Central memory CD4-positive, alpha-beta T cell (primary cell): ENCODE measurements around the gene R3HDM1.
"Not testable (repeated sequence)": the region's sequence is repeated elsewhere in the genome, so short reads cannot be mapped to it uniquely, and the experiment has no call there.

Experiments used
- DNase-seq: peaks from one replicate; pipeline ENCODE4 v3.0.0; 2022

Gene R3HDM1

DNA sequence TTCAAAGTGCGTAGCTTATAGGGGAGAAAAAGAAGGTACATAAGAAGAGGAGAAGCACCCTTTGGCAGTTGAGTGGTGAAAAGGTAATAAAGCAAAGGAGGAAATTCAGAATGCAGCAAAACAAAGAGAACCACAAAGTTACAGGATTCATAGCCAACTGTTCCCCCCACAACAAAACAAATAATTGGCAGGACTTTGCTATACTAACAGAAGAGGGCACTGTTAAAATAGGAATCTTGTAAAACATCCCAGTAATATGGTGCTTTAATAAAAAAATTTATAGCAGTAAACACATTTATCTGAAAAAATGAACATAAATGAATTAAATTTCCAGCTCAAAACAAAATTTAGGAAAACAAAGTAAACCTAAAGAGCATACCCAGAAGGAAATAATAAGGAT lies 42.3 kb downstream of the R3HDM1 start:
- no peak for DNase-seq

DNA sequence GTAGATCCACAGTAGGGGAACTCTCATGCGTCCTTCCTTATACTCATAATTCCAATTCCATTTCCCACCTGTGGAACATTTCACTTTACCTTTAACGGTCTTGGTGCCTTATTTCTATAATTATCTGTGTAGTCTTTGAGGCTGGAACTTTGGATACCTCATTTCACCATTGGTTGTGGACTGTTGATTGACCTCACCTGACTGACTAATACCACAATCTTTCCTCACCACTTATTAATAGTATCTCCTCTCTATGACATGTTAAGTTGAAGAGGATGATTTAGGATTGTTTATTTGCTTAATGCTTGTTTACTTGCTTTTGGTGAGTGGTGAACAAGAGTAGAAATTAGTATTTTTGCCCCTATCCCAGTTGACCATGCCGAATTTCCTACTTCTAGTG lies 50.0 kb downstream of the R3HDM1 start:
- no peak for DNase-seq

DNA sequence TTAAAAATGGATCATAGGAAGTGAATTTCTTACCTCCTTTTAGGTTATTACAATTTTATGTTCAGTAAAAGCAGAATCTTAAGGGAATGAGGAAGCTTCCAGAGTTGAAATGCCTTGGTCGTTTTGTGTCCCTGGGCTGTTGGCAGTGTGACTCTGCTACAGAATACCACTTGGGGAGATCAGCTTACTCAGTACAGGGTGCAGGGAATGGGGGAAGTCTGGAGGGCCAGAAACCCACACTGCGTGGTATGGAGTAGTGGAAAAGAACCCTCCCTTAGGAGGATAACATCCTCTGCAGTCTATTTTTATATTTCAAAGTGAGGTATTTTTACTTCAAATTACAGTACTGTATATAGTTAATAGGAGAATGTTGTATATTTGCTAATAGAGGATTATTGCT lies 51.1 kb downstream of the R3HDM1 start:
- DNase-seq, result no peak

DNA sequence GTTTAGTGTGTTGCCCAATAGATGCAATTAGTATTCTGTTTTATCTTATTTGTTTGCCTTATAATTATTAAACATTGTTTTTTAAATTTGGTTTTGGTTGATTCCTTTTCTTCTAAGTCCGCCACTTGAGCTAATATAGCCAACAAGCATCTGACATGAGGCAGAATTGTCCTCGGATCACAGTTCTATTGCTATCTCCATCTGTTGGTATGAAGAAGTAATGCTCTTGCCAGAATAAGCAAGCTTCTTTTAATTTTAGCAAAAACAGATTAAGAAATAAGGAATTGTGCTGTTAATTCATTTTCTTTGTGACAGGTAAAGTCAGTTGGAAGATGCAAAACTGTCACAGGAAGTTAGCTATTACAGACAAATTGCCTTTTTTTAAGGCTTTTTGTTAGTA lies 54.3 kb downstream of the R3HDM1 start:
- DNase-seq, result no peak

DNA sequence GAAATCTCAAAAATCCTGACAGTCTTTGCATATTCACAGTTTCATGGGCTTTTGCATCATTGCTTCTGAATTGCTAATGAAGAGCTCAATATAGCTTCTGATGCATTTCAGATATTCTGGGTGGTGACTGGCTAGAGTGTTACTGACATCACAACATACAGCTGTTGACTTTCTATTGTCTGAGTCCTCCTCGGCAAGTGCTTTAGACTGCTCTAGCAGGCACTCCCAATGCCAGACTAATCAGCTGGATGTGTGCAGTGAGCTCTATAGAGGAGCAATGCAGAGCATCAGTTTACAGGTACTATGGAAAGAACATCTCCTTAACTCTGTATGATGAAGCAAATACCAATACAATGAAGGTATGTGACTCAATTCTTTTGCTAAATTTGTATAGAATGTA lies 54.9 kb downstream of the R3HDM1 start:
- no peak for DNase-seq

DNA sequence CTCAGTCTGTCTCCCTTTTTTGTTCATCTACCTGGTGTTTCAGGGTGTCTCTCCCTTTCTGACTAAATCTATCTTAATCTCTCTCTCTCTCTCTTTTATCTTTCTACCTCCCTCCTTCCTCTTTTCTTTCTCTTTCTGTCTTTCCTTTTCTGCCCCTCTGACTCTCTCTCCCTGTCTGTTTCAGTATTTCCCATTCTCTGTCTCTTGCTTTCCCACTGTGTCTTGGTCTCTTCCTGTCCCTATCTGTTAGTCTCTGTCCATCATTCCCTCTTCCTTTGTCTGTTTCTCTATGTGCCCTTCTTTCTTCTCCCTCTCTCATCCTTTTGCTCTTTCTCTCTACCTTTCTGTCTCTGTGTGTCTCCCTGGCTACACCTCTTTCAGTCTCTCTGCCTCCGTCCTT lies 56.7 kb downstream of the R3HDM1 start:
- DNase-seq, result no peak

DNA sequence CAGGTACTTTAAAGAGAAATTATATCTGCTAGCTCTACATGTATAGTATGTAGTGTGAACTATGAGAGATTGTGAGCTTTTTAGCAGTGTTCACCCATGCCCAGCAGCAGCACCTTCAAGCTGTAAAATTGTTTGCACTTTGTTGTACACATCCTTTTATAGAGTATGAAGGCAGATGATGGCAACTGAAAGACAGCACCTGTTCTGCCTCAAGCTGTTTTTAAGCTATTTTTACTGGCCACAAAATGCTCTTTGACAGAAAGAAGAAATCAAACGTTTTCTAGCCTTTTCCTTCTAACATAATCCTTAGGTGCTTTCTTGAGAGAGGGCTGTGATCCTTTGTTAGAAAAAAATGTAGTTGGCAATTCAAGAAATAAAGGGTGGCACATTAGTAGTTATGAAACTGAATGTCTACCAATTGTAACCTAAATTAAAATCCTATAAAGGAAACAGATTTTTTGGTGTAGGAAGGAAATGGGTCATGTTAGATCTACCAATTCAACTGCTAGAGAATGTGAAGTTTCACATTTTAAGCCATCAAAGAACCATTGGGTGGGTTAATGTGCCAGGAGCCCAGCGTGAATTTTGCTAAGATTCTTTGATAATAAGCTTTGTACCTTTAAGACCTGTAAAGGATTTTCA lies 59.5 kb downstream of the R3HDM1 start:
- no peak for DNase-seq

DNA sequence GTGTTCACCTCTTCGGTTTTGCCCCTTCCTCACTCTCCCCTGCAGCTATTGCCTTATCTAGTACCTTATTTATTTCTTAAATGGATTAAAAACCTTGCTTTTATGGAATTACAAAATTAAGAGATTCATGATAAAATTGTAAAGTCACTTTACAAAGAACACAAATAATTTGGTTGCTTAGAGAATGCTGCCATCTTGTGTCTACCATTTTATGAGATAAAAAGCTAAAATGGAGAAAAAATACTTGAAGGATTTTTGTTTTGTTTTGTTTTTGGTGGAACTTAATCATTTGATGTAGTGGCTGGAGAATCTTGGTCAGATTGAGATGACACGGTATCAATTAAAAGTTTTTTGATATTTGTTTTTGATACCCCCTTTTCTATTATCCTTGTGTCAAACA lies 69.6 kb downstream of the R3HDM1 start:
- DNase-seq, result no peak

DNA sequence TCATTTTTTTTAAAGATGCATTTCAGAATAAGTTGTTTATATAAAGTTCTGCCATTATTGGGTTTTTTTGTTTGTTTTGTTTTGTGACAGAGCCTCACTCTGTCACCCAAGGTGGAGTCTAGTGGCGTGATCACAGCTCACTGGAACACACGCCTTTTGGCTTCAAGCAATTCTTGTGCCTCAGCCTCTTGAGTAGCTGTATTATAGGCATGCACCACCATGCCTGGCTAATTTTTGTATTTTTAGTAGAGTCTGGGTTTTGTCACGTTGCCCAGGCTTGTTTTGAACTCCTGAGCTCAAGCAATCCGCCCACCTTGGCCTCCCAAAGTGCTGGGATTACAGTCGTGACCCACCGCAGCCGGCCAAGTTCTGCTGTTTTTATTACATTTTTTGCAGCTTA lies 72.3 kb downstream of the R3HDM1 start:
- no peak for DNase-seq

DNA sequence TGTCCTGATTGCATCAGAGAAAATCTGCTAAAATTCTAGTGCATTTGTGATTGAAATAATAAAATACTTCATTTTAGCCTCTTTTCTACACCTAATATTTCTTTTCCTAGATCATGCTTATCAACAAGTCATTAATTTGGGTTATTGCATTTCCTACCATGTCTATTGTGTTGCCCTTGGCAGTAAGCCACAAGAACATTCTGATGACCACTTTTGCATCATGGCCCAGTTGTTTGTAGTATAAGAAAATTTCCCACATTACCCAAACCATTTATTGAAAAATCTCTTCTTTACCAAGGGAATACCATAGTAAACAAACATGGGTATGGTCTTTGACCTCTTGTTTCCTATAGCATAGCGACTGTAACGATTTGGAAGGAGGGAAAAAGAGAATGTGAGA lies 76.3 kb downstream of the R3HDM1 start:
- DNase-seq, result no peak

DNA sequence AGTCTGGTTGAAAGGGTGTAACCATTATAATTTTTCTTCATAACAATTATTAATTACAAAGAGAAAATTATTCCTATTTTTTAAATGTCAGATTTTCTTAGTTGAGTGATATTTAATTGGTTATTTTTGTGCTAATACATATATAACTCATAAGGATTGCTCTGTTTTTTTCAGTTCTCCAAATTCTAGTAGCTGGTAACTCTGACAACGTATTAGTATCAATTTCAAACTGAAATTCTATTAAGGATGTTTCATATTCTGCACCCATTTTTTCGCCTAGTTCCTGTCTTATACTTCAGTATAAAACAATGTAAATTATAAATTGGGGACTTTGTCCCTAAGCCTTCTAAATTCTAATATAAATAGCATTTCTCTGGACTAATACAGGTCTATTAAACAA lies 81.0 kb downstream of the R3HDM1 start:
- no peak for DNase-seq

DNA sequence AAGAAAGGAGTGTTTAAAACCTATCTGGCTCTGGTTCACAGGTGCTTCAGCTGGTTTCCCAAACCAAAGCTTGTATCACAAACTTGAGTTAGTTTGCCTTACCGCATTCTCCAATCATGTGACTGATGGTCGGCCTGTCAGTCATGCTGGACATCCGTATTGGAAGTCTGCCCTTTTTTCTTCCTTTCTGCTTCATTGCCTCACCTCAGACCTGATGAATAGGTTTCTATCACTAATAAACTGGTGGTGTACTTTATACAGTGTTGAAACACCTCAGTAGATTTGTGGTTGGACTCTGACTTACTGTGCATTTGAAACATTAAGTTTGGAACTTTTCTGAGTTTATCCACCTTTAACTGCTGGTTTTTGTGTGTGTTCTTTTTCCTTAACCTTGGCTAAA lies 84.1 kb downstream of the R3HDM1 start:
- DNase-seq, result no peak

DNA sequence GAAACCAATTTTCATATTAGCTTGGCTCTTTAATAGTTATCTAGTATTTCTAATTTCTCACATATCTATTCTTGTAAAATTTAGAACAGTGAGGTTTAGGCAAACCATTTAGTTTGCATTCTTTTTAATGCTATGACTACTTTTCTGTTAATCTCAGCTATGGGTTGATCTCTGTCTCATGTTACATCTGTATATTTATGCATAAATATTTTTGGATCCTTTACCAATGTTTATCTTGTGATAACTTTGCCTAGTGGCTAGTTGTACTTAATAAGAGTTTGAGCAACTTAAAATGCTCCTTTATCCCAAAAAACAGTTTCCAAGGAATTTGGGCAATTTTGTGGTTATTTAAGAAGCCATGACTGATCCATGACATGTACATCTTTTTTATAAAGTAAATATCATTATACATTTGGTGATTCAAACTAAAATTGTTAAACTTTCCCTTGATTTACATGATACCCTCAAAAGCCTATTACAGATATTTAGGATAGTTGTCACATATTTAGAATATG lies 86.3 kb downstream of the R3HDM1 start:
- DNase-seq, result no peak

DNA sequence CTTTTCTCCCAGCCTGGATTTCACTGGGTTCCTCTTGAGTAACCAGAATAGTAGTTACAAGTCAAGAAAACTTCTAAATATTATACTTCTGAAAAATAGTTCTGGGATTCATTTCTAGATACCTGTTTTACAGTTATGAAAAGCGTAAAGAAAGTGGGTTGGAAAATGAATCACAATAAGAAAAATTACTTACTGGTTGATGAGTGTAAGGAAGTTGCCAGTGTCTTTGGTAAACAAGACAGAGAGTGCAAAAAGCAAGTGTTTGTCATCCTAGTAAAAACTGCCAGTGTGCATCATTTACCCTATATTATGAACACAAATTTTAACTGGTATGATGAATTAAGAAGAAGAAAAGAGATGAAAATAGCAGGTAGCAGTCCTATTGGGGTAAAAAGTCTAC lies 88.9 kb downstream of the R3HDM1 start:
- DNase-seq, result no peak

DNA sequence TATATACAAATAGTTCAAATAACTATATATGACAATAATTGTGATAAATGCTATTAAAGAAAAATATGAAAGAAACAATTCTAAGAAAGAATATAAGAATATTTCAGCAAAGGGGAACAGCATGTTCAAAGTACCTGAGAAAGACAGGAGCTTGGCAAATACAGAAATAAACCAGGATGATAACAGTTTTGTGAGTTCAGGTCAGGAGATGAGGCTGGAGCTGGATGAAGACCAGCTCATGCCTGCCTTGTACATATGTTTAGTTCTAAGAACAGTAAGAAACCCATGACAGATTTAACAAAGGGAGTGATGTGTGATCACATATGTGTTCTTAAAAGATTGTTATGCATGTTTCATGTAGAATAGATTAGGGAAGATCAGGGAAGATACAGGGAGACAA lies 98.2 kb downstream of the R3HDM1 start:
- DNase-seq, result no peak

DNA sequence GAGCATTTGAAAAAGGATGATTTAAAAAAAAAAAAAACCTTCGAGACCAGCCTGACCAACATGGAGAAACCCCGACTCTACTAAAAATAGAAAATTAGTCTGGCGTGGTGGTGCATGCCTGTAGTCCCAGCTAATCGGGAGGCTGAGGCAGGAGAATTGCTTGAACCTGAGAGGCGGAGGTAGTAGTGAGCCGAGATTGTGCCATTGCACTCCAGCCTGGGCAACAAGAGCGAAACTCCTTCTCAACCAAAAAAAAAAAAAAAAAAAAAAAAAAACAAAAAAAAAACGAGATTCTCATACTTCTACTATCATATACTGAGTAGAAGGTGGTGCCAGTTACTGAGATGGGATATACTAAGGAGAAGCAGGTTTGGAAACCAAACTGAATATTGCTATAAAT lies 98.8 kb downstream of the R3HDM1 start:
- DNase-seq, result not testable (repeated sequence)

DNA sequence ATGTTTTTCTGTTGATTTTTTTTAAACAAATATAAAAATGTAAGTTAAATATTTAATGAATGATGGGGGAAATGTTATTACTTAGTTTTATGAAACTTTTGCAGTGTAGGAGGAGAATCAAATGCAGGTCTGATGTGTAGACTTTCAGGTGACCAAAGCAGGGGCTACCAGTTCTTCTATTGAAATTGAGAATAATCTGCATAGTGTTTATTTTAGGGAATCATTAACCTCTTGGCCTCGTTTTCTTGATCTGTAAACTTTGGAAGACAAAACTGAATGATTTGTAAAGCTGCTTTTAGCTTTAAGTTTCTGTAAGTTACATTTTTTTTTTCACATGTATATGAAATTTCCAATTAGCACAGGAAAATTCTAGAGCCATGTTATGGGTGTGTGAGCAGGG lies 99.2 kb downstream of the R3HDM1 start:
- DNase-seq, result no peak

DNA sequence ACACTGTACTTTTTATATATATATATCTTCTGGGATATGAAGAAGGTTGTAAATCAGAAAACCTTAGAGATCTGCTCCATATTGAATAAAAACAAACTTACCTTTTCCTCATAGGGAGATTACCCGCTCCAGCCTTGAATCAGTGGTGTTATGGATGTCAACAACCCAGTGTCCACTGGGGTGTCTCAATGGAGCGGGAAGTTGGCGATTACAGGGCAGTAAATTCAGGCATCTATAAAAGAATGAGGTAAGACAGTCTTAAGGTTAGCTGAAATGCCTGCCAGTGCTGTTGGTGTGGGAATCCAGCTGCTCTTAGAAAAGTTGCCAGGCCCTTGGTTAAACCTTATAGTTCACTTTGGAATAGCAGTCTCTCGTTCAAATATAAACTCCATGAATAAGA lies 102.3 kb downstream of the R3HDM1 start:
- DNase-seq, result no peak

DNA sequence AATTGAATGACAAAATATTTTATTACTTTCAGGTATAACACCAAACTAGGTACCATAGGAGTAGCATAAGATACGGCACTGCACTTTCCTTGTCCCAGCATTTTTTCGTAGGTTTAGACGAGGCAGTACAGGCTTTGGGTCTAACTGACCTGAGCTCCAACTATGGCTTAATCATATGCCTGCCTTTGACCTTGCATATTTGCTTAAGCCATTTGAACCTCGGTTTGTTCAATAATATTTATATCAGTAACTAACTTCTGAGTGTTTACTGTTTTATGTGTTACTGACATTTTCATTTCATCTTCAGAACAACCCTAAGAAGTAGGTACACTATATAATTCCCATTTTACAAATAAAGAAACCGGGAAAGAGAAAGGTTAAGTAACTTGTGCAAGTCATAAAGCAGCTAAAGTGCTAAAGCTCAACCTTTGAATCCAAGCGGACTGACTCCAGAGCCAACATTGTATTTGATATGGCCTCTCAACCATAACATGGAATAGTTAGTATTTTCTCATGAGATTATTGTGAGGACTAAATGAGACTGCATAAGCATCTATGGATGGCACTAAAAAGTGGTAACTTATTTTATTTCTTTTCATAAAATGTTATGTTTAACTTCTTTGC lies 104.0 kb downstream of the R3HDM1 start:
- DNase-seq, result no peak

DNA sequence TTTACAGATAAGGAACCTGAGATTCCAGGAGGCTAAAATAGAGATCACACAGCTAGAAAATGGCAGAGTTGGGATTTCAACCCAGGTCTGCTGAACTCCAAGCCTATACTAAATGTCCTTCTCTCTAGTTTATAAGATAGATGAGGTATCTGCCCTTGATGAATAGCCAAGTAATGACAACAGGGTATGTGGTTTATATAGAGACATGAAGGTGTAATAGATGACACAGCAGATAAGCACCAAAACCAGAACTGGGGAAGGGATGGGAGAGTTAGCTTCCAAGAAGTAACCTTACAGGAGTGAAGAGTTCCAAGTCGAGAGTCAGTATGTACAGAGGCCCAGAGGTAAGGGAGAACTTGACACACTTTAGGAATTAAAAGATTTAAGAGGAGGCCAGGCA lies 105.7 kb downstream of the R3HDM1 start:
- no peak for DNase-seq

DNA sequence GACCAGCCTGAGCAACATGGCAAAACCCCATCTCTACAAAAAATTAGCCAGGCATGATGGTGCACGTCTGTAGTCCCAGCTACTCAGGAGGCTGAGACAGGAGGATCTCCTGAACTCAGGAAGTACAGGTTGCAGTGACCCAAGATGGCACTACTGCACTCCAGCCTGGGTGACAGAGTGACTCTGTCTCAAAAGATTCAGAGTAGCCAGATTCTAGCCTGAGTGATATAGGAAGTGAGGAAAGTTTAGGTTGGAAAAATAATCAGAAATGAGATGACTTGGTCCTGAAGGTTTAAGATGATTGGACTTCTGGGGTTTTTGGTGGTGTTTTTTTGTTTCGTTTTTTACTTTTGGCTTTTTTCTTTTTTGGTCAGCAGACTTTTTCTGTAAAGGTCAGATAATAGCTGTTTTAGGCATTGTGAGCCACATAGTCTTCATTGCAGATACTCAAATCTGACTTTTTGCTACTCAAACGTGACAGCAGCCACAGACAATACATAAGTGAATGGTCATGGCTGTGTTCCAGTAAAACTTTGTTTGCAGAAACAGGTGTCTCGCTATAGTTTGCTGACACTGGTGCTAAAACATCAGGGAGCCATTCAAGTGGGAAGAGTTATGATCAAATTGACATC lies 106.3 kb downstream of the R3HDM1 start:
- no peak for DNase-seq

DNA sequence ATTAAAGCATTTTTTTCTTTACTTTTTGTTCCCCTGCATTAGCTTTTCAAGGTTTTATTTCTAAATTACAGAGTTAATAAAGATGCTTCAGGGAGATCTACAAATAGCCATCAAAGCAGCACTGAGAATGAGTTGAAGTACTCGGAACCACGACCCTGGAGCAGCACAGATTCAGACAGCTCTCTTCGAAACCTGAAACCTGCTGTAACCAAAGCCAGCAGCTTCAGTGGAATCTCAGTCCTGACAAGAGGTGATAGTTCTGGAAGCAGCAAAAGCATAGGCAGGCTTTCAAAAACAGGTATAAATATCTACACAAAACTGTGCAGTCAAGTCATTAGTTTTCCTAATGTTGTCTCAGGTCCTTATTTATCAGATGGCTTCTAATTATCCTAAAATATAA lies 107.5 kb downstream of the R3HDM1 start:
- DNase-seq, result no peak

DNA sequence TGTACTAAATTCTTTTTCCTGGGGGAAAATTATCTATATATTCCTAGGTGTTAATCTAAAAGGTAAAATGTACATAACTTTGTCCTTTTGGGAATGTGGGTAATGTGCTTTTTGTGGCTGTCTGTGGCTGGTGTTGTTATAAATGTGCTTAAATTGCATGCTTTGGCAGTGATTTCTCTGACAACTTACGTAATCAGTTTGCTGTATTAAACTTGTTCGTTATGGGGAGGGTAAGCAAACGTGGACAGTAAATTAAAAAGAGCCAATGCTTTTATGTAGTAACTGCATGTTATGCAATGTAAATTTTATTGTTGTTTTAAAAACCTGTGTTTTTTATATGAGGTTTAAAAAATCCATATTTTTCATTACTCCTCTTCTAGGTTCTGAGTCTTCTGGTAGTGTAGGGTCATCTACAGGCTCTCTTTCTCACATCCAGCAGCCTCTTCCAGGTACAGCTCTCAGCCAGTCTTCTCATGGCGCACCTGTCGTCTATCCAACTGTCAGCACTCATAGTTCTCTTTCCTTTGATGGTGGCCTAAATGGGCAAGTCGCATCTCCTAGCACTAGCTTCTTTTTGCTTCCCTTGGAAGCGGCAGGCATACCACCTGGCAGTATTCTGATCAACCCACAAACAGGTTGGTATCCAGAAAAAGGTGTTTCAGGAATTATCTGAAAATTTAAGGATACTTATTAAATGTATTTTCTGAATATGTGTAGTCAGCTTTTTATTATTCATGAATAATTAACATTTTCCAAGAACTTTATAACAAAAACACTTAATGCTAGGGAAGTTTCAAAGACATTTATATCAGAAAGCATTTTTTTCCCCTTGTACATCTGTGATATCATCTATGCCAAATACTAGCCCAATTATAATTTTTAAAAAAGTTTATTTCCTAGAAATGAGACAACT lies 110.1 kb downstream of the R3HDM1 start:
- DNase-seq, result no peak
